H1 (cell line): ENCODE data around the gene CST6. TPM values are rescaled to one million over a fixed set of nuclear protein-coding genes. Genes with fewer than 3 reads are reported as not detected.

ENCODE experiments used
- CHD7 ChIP-seq: fragments of 300-600 bp; sonication (generic); IDR thresholded peaks from 2 replicates; pipeline ENCODE4 v1.7.1; 2012; ENCODE audit warnings: low read length, moderate library complexity, mild to moderate bottlenecking, inconsistent platforms; ENCODE audit not compliant: insufficient replicate concordance
- E2F6 ChIP-seq: IDR thresholded peaks from 2 replicates; pipeline ENCODE4 v1.6.1; 2012; ENCODE audit warnings: inconsistent platforms
- SRF ChIP-seq: IDR thresholded peaks from 2 replicates; pipeline ENCODE4 v1.6.1; 2011; ENCODE audit warnings: mild to moderate bottlenecking, low read depth, low read length, moderate library complexity
- SUZ12 ChIP-seq: fragments of 200-600 bp; sonication (generic); IDR thresholded peaks from 2 replicates; pipeline ENCODE4 v1.6.1; 2012; ENCODE audit warnings: mild to moderate bottlenecking, inconsistent platforms, low read length, moderate library complexity, mixed read lengths
- polyA plus RNA-seq, 7 experiments: library from polyadenylated mRNA; depleted of rRNA in 3 of 7; stranded (reverse) in 5 of 7; unstranded in 2 of 7; fragments of >200 nt in 5 of 7; fragments of 200-250 nt in 2 of 7; gene quantifications; 1 replicate in 5 of 7; 2 replicates in 1 of 7; 4 replicates in 1 of 7; pipeline versions ENCODE4 v1.2.1 to v1.2.3, GENCODE V29; 2011 to 2013; ENCODE audit warnings: missing spikeins in 2 of 7, mixed read lengths in 2 of 7
- total RNA-seq: library from RNA; stranded (reverse); fragmentation: NEBNext Ultra II Directional; extraction: Animal tissue kit (Norgen Biotek cat#: 25700); gene quantifications from 2 replicates; pipeline ENCODE4 v1.2.1, GENCODE V29; 2021

CST6 gene
- total and polyA plus RNA-seq, 2 of the 8 experiments (the other 6 are each of a cell fraction or from before 2014, with no cell fraction given): 1.6 to 7.6 TPM

GRCh38 chr11:65964906-65965305, 46.9 kb upstream of the CST6 start (continued):
- no peak for TF ChIP-seq SUZ12
- TF ChIP-seq CHD7: no peak
- TF ChIP-seq E2F6: no peak
- no peak for TF ChIP-seq SRF
- TF ChIP-seq, all 59 proteins: peak for 0
